ENCODE measurements around the gene HAPLN1.

Gene HAPLN1

DNA sequence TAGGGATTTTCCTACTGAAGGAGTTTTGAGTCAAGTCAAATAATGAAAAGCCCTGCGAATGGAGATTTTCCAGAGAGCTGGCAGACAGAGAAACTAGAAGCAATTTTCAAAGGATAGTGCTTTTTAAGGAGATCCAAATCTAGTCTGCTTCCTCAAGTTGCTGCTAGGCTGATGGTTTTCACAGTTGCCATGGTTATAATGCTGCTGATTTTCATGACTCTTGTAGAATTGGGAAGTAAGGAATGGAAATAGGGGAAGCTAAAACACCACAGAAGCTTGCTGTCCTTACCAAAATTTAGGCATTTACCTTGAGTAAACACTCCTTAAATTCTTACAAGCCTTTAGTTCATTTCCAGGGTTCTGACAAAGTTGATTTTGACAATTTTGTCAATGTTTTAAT is 30.1 kb upstream of the HAPLN1 start:
- ChIA-PET CTCF (no interaction called here), POLR2A (no interaction called here)
- TF ChIP-seq ZNF384 (IDR thresholded peaks at IDR 0.05), result no peak
- TF ChIP-seq FOXM1 (IDR thresholded peaks at IDR 0.05; ENCODE audit: borderline replicate concordance), result no peak
- TF ChIP-seq HDGF (IDR thresholded peaks at IDR 0.05; ENCODE audit: borderline replicate concordance), result no peak
- no peak for TF ChIP-seq ELF4 (IDR thresholded peaks at IDR 0.05)
- no peak for TF ChIP-seq SP1 (IDR thresholded peaks at IDR 0.05)
- no peak for TF ChIP-seq BHLHE40 (IDR thresholded peaks at IDR 0.05; ENCODE audit: borderline replicate concordance)
- no peak for TF ChIP-seq LEF1 (IDR thresholded peaks at IDR 0.05; ENCODE audit: borderline replicate concordance)
- no peak for TF ChIP-seq FOXA1 (IDR thresholded peaks at IDR 0.05)
- TF ChIP-seq CTBP1 (IDR thresholded peaks at IDR 0.05; ENCODE audit: borderline replicate concordance), result no peak
- no peak for TF ChIP-seq SUZ12 (IDR thresholded peaks at IDR 0.05)
- TF ChIP-seq, protein P1, sequence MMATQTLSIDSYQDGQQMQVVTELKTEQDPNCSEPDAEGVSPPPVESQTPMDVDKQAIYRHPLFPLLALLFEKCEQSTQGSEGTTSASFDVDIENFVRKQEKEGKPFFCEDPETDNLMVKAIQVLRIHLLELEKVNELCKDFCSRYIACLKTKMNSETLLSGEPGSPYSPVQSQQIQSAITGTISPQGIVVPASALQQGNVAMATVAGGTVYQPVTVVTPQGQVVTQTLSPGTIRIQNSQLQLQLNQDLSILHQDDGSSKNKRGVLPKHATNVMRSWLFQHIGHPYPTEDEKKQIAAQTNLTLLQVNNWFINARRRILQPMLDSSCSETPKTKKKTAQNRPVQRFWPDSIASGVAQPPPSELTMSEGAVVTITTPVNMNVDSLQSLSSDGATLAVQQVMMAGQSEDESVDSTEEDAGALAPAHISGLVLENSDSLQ (IDR thresholded peaks at IDR 0.05), result no peak
- no peak for TF ChIP-seq ARNT (IDR thresholded peaks at IDR 0.05)
- no peak for TF ChIP-seq FOXK2 (IDR thresholded peaks at IDR 0.05)
- TF ChIP-seq TARDBP (IDR thresholded peaks at IDR 0.05), result no peak
- no peak for DNase-seq (ENCODE audit: extremely low spot score)

DNA sequence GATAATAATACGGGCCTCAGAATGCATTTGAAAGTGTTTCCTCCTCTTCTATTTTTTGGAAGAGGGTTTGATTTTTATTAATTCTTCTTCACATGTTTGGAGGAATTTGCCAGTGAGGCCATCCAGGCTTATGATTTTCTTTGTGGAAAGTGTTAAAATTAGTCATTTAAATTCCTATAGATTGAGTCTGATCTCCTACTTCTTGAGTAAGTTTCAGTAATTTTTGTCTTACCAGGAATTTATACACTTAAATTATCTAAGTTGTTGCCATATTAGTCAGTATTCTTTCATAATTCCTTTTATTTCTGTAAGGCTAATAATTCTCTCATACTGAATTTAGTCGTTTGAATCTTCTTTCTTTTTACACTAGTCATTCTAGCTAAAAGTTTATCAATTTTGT is 25.2 kb upstream of the HAPLN1 start:
- TF ChIP-seq L3MBTL2 (conservative IDR thresholded peaks at IDR 0.05) (no peak), SUZ12 (IDR thresholded peaks at IDR 0.05) (no peak), BHLHE40 (IDR thresholded peaks at IDR 0.05; ENCODE audit: borderline replicate concordance) (no peak), FOXK2 (IDR thresholded peaks at IDR 0.05) (no peak), ELF4 (IDR thresholded peaks at IDR 0.05) (no peak), LEF1 (IDR thresholded peaks at IDR 0.05; ENCODE audit: borderline replicate concordance) (no peak), FOXA1 (IDR thresholded peaks at IDR 0.05) (no peak), TARDBP (IDR thresholded peaks at IDR 0.05) (no peak), NFRKB (IDR thresholded peaks at IDR 0.05) (no peak), CTBP1 (IDR thresholded peaks at IDR 0.05; ENCODE audit: borderline replicate concordance) (no peak), FOXM1 (IDR thresholded peaks at IDR 0.05; ENCODE audit: borderline replicate concordance) (no peak), ZNF384 (IDR thresholded peaks at IDR 0.05) (no peak), HDGF (IDR thresholded peaks at IDR 0.05; ENCODE audit: borderline replicate concordance) (no peak), SP1 (IDR thresholded peaks at IDR 0.05) (no peak), ARNT (IDR thresholded peaks at IDR 0.05) (no peak)
- TF ChIP-seq, protein P1 (IDR thresholded peaks at IDR 0.05), result no peak
- DNase-seq (ENCODE audit: extremely low spot score), result no peak
- ChIA-PET POLR2A (no interaction called here), CTCF (no interaction called here)

DNA sequence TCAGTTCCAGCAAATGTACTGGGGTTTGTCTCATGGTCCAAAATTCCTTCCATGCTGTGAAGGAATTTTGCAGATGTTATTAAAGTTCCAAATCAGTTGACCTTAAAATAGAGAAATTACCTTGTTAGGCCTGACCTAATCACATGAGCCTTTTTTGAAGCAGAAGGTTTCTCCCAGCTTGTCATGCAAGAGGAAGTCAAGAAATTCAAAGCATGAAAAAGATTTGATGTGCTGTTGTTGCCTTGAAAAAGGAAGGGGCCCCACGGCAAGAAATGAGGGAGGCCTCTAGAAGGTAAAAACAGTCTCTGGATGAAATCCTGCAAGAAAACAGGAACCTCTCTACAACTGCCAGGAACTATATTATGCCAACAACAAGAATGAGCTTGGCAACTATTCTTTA is 24.2 kb upstream of the HAPLN1 start:
- DNase-seq (ENCODE audit: extremely low spot score), result no peak
- ChIA-PET CTCF (no interaction called here), POLR2A (no interaction called here)
- TF ChIP-seq FOXK2 (IDR thresholded peaks at IDR 0.05) (no peak), FOXM1 (IDR thresholded peaks at IDR 0.05; ENCODE audit: borderline replicate concordance) (no peak), BHLHE40 (IDR thresholded peaks at IDR 0.05; ENCODE audit: borderline replicate concordance) (no peak), ELF4 (IDR thresholded peaks at IDR 0.05) (no peak), LEF1 (IDR thresholded peaks at IDR 0.05; ENCODE audit: borderline replicate concordance) (no peak), NFRKB (IDR thresholded peaks at IDR 0.05) (no peak), SP1 (IDR thresholded peaks at IDR 0.05) (no peak), HDGF (IDR thresholded peaks at IDR 0.05; ENCODE audit: borderline replicate concordance) (no peak), ZNF384 (IDR thresholded peaks at IDR 0.05) (no peak), TARDBP (IDR thresholded peaks at IDR 0.05) (no peak), ARNT (IDR thresholded peaks at IDR 0.05) (no peak)
- TF ChIP-seq, protein P1 (IDR thresholded peaks at IDR 0.05), result no peak

DNA sequence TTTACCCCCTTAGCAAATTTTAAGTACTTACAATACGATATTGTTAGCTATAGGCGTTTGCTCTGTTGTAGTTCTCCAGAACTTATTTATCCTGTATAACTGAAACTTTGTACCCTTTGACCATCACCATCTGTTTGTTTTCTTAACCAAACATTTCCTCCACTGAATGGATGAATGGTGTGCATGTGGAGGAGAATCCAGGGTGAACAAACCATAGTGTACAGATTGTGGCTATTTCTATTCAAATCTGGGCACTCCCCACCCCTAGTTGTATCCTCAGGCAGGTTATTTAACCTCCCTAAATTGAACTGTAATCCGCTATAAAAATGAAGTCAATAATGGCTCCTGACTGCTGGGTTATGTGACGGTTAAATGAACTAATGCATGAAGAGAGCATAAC is 21.4 kb upstream of the HAPLN1 start:
- CTCF ChIA-PET, result no interaction called here
- TF ChIP-seq CTBP1 (IDR thresholded peaks at IDR 0.05; ENCODE audit: borderline replicate concordance) (no peak), FOXM1 (IDR thresholded peaks at IDR 0.05; ENCODE audit: borderline replicate concordance) (no peak), ARNT (IDR thresholded peaks at IDR 0.05) (no peak), TARDBP (IDR thresholded peaks at IDR 0.05) (no peak), FOXK2 (IDR thresholded peaks at IDR 0.05) (no peak), HDGF (IDR thresholded peaks at IDR 0.05; ENCODE audit: borderline replicate concordance) (no peak), BHLHE40 (IDR thresholded peaks at IDR 0.05; ENCODE audit: borderline replicate concordance) (no peak), ZNF384 (IDR thresholded peaks at IDR 0.05) (no peak), SP1 (IDR thresholded peaks at IDR 0.05) (no peak), FOXA1 (IDR thresholded peaks at IDR 0.05) (no peak), NFRKB (IDR thresholded peaks at IDR 0.05) (no peak), SUZ12 (IDR thresholded peaks at IDR 0.05) (no peak)
- DNase-seq (ENCODE audit: extremely low spot score), result no peak
- POLR2A ChIA-PET, result no interaction called here

DNA sequence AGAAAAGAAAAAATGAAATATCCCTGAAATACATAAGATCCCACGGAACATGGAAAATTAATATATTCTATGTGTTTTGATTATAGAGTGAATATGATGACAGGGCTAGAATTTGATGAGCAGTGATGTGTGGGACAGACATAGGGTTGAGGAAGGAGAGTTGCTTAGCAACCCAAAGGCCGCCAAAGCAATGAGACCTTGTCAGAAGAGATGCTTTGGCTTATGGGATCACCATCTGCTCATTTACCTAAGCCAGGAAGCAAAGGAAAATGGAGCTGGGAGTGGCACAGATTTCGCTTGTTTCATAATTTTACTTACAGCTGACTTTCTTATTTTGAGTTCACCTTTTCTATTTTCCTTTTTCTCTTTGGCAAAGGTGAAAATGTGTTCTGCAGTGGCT is 20.9 kb upstream of the HAPLN1 start:
- CTCF ChIA-PET, result no interaction called here
- TF ChIP-seq SUZ12 (IDR thresholded peaks at IDR 0.05) (no peak), FOXK2 (IDR thresholded peaks at IDR 0.05) (no peak), SP1 (IDR thresholded peaks at IDR 0.05) (no peak), ELF4 (IDR thresholded peaks at IDR 0.05) (no peak), ZNF384 (IDR thresholded peaks at IDR 0.05) (no peak), NFRKB (IDR thresholded peaks at IDR 0.05) (no peak), CTBP1 (IDR thresholded peaks at IDR 0.05; ENCODE audit: borderline replicate concordance) (no peak), FOXM1 (IDR thresholded peaks at IDR 0.05; ENCODE audit: borderline replicate concordance) (no peak), FOXA1 (IDR thresholded peaks at IDR 0.05) (no peak), HDGF (IDR thresholded peaks at IDR 0.05; ENCODE audit: borderline replicate concordance) (no peak), ARNT (IDR thresholded peaks at IDR 0.05) (no peak), BHLHE40 (IDR thresholded peaks at IDR 0.05; ENCODE audit: borderline replicate concordance) (no peak), TARDBP (IDR thresholded peaks at IDR 0.05) (no peak), L3MBTL2 (conservative IDR thresholded peaks at IDR 0.05) (no peak), LEF1 (IDR thresholded peaks at IDR 0.05; ENCODE audit: borderline replicate concordance) (no peak)
- TF ChIP-seq, protein P1 (IDR thresholded peaks at IDR 0.05), result no peak
- DNase-seq (ENCODE audit: extremely low spot score), result no peak
- POLR2A ChIA-PET, result no interaction called here
